Chondrocyte (in vitro differentiated cells): Measurements from ENCODE around the gene OXNAD1. TPM values are rescaled to one million over a fixed set of nuclear protein-coding genes. Genes with fewer than 3 reads are reported as not detected.

Experiments used
- DNase-seq: peaks from one replicate; pipeline ENCODE4 v3.0.0; 2021; ENCODE audit warnings: mixed read lengths, low spot score
- H3K27ac Mint-ChIP-seq: one replicate; pipeline ENCODE4 v1.8.0; 2021; ENCODE audit warnings: mild to moderate bottlenecking, moderate library complexity, mixed read lengths; ENCODE audit not compliant: unreplicated experiment
- H3K27me3 Mint-ChIP-seq: 2 replicates; pipeline ENCODE4 v1.8.0; 2021; ENCODE audit warnings: low read depth, mixed read lengths
- H3K36me3 Mint-ChIP-seq: 2 replicates; pipeline ENCODE4 v1.8.0; 2021; ENCODE audit warnings: low read depth, mixed read lengths
- H3K4me1 Mint-ChIP-seq: 2 replicates; pipeline ENCODE4 v1.8.0; 2021; ENCODE audit warnings: low read depth, mild to moderate bottlenecking, mixed read lengths
- H3K4me3 Mint-ChIP-seq: one replicate; pipeline ENCODE4 v1.8.0; 2021; ENCODE audit warnings: mild to moderate bottlenecking, moderate library complexity, mixed read lengths; ENCODE audit not compliant: unreplicated experiment
- H3K9me3 Mint-ChIP-seq: 2 replicates; pipeline ENCODE4 v1.8.0; 2021; ENCODE audit warnings: low read depth, mixed read lengths
- total RNA-seq: library from RNA; stranded (reverse); gene quantifications from 3 replicates; pipeline ENCODE4 v1.2.1, GENCODE V29; 2021
- TF ChIP-seq, protein P1 (sequence below): fragments of 200-600 bp; sonication (generic); IDR thresholded peaks from 2 replicates; pipeline ENCODE4 v1.5.0; 2021; ENCODE audit warnings: antibody characterized with exemption, mild to moderate bottlenecking, moderate library complexity

The OXNAD1 gene
- total RNA-seq, 1 donor from 2014 or later, result 6.7 TPM

GRCh38 chr3:16354291-16354690 lies 89.3 kb downstream of the OXNAD1 start:
- Mint-ChIP-seq H3K4me1 (peaks cover 34% of the 10 kb centered on the region), H3K27ac (no peak overlapping the region), H3K36me3 (peaks cover 15% of the 10 kb centered on the region), H3K4me3 (no peak overlapping the region), H3K9me3 (no peaks in the 10 kb centered on the region), H3K27me3 (no peaks in the 10 kb centered on the region)
- TF ChIP-seq, protein P1, sequence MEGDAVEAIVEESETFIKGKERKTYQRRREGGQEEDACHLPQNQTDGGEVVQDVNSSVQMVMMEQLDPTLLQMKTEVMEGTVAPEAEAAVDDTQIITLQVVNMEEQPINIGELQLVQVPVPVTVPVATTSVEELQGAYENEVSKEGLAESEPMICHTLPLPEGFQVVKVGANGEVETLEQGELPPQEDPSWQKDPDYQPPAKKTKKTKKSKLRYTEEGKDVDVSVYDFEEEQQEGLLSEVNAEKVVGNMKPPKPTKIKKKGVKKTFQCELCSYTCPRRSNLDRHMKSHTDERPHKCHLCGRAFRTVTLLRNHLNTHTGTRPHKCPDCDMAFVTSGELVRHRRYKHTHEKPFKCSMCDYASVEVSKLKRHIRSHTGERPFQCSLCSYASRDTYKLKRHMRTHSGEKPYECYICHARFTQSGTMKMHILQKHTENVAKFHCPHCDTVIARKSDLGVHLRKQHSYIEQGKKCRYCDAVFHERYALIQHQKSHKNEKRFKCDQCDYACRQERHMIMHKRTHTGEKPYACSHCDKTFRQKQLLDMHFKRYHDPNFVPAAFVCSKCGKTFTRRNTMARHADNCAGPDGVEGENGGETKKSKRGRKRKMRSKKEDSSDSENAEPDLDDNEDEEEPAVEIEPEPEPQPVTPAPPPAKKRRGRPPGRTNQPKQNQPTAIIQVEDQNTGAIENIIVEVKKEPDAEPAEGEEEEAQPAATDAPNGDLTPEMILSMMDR, result no peak
- DNase-seq, result no peak

Other genes with a start within 250 kb of the OXNAD1 start
- 0.28 to 1.2 TPM (median 0.40 TPM) in 3 replicates for gene GALNT15, start 90.5 kb upstream of the OXNAD1 start, total RNA-seq
- gene DPH3, start 269 bp upstream of the OXNAD1 start, total RNA-seq, result 19.8 to 23.8 TPM (median 20.5 TPM) in 3 replicates
- 53.3 to 54.9 TPM (median 53.4 TPM) in 3 replicates for gene RFTN1, start 248.5 kb downstream of the OXNAD1 start, total RNA-seq